Cardiac muscle cell (in vitro differentiated cells and primary cell): ENCODE results near the gene MLLT1. TPM values are rescaled to one million over a fixed set of nuclear protein-coding genes. Genes with fewer than 3 reads are reported as not detected.

Experiments
- DNase-seq, 2 donors: peaks; one replicate each; pipeline versions ENCODE4 v3.0.0 to v3.0.0-alpha.2; 2010 to 2017; ENCODE audit warnings: low read depth in 1 of 2, low spot score in 1 of 2
- H3K27ac ChIP-seq: fragments of 200-600 bp; sonication (generic); 2 replicates; pipeline ENCODE4 v1.5.1; 2016
- H3K27me3 ChIP-seq: fragments of 200-600 bp; sonication (generic); 2 replicates; pipeline ENCODE4 v1.6.0; 2016; ENCODE audit warnings: control low read depth
- H3K36me3 ChIP-seq: fragments of 200-600 bp; sonication (generic); 2 replicates; pipeline ENCODE4 v1.5.1; 2016; ENCODE audit warnings: control low read depth
- H3K4me1 ChIP-seq: fragments of 200-600 bp; sonication (generic); 2 replicates; pipeline ENCODE4 v1.8.1; 2017; ENCODE audit warnings: low read depth, mild to moderate bottlenecking, mixed run types
- H3K4me3 ChIP-seq: fragments of 200-600 bp; sonication (generic); 2 replicates; pipeline ENCODE4 v1.5.1; 2016; ENCODE audit warnings: mild to moderate bottlenecking
- H3K9me3 ChIP-seq: fragments of 200-600 bp; sonication (generic); 2 replicates; pipeline ENCODE4 v1.5.1; 2017; ENCODE audit warnings: low read depth, mild to moderate bottlenecking, control low read depth
- polyA plus RNA-seq: library from polyadenylated mRNA; unstranded; fragments of >200 nt; fragmentation: Nextera tagmentation; extraction: Ambion mirVana; gene quantifications from 2 replicates; pipeline ENCODE4 v1.2.1, GENCODE V29; 2016
- total RNA-seq: library from RNA; depleted of rRNA; stranded (reverse); fragments of >200 nt; gene quantifications from 2 replicates; pipeline ENCODE4 v1.2.3, GENCODE V29; 2016
- TF ChIP-seq, protein P1 (sequence below): IDR thresholded peaks from 2 replicates; pipeline ENCODE4 v1.5.1; 2012; ENCODE audit warnings: low read depth, mild to moderate bottlenecking, low read length

Gene MLLT1
- total and polyA plus RNA-seq, 2 experiments from 2014 or later, result 31.1 to 46.9 TPM

DNA sequence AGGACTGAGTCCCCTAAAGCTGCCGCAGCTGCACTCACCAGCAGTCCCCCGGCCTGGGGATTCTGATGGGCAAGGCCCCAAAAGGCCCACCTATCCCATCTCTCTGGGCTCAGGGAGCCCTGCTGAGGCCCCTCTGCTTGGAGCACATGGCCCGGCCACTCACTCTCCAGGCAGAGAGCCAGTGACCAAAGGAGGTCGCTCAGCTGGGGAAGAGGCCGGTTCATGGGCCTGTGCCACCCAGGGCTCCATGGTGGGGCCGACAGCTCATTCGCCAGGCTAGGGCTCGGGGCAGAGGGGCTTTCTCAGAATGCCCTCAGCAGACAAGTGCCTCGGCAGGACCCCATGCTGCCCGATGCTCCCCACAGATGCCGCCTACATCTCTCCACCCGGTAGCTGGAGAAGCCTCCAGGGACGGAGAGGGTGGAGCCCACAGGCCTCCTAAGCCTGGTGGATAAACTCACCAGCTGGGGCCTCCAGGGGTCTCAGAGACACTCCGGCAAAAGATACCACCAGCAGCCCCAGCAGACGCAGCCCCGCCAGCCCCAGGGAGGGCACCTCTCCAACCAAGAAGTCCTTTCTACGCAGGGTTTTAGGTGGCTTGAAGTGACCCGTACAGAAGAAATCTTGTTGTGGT, 54.4 kb downstream of the MLLT1 start:
- no peak overlapping the region for H3K27ac ChIP-seq
- DNase-seq, result no peak
- no peaks in the 10 kb centered on the region for H3K27me3 ChIP-seq
- H3K9me3 ChIP-seq, result no peaks in the 10 kb centered on the region
- H3K4me1 ChIP-seq, result peaks cover 5% of the 10 kb centered on the region
- peaks cover 20% of the 10 kb centered on the region for H3K36me3 ChIP-seq
- TF ChIP-seq, protein P1, sequence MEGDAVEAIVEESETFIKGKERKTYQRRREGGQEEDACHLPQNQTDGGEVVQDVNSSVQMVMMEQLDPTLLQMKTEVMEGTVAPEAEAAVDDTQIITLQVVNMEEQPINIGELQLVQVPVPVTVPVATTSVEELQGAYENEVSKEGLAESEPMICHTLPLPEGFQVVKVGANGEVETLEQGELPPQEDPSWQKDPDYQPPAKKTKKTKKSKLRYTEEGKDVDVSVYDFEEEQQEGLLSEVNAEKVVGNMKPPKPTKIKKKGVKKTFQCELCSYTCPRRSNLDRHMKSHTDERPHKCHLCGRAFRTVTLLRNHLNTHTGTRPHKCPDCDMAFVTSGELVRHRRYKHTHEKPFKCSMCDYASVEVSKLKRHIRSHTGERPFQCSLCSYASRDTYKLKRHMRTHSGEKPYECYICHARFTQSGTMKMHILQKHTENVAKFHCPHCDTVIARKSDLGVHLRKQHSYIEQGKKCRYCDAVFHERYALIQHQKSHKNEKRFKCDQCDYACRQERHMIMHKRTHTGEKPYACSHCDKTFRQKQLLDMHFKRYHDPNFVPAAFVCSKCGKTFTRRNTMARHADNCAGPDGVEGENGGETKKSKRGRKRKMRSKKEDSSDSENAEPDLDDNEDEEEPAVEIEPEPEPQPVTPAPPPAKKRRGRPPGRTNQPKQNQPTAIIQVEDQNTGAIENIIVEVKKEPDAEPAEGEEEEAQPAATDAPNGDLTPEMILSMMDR, result no peak
- H3K4me3 ChIP-seq, result no peak overlapping the region

DNA sequence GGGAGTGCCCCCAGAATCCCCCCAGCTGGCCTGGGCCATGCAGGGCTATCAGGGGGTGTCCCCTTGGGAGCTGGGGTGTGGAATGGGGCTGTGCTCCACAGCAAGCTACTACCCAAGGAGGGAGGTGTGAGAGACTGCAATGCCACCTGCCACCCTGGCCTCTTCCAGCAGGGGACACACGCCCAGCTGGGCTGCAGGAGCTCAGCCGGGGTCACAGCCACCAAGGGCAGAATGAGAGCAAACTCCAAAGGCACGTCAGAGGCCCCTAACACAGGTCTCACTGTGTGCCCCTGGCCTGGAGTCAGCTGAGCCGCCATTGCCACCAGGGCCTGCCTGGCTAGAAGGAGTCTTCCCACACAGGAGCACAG, 55.5 kb downstream of the MLLT1 start:
- no peak for DNase-seq
- H3K27me3 ChIP-seq, result no peaks in the 10 kb centered on the region
- H3K36me3 ChIP-seq, result peaks cover 13% of the 10 kb centered on the region
- no peak overlapping the region for H3K27ac ChIP-seq
- peaks cover 5% of the 10 kb centered on the region for H3K4me1 ChIP-seq
- no peak overlapping the region for H3K4me3 ChIP-seq
- H3K9me3 ChIP-seq, result no peaks in the 10 kb centered on the region
- TF ChIP-seq, protein P1, result no peak

DNA sequence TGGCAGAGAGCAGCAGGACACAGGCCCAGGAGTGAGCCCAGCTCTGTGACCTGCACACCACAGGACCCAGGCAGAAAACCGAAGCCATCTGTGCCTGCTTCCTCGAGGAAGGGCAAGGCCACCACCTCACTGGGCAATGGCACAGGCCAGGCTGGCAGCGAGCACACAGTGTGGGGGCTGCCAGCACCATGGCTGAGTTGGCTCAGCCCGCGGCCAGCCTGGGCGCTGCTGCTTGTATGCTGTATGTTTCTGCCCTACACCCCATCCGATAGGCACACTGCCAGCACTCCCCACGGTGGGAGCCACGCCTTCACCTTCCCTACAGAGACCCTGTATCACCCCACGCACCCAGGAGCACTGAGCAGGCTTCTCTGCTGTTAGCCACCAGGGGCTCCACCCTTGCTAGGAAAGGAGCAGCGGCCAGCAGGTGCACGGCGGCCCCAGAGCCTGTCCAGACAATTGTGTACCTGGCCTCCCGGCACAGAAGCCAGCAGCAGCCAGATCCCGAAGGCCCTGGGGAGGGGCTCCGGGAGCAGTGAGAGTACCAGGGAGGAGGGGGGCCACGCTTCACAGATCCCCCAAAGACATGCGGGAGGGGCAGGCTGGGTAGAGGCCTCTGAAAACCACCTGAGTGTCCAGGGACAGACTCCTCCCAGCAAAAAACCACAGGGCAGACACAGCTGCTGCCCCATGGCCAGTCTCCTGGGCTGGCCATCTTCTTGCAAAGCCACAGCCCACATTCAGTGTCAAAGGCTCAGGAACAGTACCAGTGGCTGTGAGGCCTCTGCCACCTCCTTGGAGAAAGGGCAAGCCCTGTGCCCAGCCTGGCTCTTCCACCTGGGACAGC, 56.1 kb downstream of the MLLT1 start:
- H3K4me1 ChIP-seq, result peaks cover 3% of the 10 kb centered on the region
- TF ChIP-seq, protein P1, result no peak
- peaks cover 13% of the 10 kb centered on the region for H3K36me3 ChIP-seq
- no peak overlapping the region for H3K4me3 ChIP-seq
- no peaks in the 10 kb centered on the region for H3K9me3 ChIP-seq
- no peak for DNase-seq
- no peaks in the 10 kb centered on the region for H3K27me3 ChIP-seq
- H3K27ac ChIP-seq, result peak overlapping the region; percentile 34

DNA sequence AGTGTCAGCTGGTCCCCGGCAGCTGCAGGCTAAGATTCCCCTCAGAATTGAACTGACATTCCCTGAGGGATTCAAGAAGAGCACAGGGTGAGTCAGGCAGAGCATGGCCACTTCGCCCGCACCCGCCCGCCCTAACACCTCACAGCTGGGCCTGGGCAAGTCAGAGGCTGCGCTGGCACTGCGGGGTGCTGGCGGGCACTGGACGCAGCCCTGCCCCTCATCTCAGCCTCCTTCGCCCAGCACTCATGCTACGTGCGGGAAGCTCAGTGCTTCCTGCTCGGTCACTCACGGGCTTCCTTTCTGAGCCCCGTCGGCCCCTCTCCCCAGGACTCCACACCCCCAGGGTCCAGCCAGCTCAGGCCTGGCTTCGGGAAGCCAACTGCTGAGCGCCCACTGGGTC, 56.9 kb downstream of the MLLT1 start:
- Histone ChIP-seq H3K27me3 (no peaks in the 10 kb centered on the region), H3K4me1 (peaks cover 10% of the 10 kb centered on the region), H3K27ac (peak overlapping the region; percentile 34), H3K4me3 (no peak overlapping the region), H3K9me3 (no peaks in the 10 kb centered on the region), H3K36me3 (peaks cover 13% of the 10 kb centered on the region)
- DNase-seq, result no peak
- TF ChIP-seq, protein P1, result no peak

DNA sequence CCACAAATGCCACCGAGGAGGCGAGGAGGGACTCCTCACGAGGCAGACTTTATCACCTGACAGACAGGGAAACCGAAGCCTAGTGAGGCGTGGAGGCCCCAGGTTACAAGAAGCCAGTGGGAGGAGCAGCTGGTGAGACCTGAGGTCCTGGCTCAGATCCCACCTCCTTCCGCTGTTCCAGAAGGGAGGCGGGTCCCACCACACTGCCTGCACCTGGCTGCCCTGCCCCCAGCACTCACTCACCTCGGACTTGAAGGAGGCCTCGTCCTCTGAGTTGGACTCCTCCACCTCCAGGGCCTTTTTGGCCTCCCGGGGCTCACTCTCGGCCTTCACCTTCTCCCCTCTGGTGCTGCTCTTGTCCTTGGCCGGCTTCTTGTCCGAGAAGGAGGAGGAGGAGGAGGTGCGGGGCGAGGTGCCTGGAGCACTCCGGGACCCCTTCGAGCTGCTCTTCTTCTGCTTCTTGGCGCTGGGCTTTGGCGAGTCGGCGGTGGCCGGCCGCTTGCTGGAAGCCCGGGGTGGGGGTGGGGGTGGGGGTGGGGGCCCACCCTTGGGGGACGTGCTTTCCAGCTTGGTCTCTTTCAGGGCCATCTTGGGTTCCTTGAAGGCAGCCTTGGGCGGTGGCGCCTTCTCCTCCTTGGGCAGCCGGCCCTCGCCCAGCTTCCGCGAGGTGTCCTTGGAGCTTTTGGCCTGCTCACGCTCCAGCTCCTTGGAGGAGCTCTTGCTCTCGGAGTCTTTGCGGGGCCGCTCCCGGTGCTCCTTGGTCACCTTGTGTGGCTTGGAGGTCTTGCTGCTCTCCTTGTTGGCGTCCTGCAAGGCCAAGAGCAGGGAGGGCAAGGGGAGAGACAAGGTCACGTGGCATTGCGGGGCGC, 57.7 kb downstream of the MLLT1 start:
- no peak for DNase-seq
- TF ChIP-seq, protein P1, result no peak
- no peaks in the 10 kb centered on the region for H3K9me3 ChIP-seq
- peaks cover 18% of the 10 kb centered on the region for H3K4me1 ChIP-seq
- peaks cover 13% of the 10 kb centered on the region for H3K36me3 ChIP-seq
- no peak overlapping the region for H3K4me3 ChIP-seq
- H3K27ac ChIP-seq, result peak overlapping the region; percentile 34
- H3K27me3 ChIP-seq, result no peaks in the 10 kb centered on the region
